Measurements from ENCODE around the gene SUMO4. TPM values are rescaled to one million over a fixed set of nuclear protein-coding genes. Genes with fewer than 3 reads are reported as not detected.

SUMO4 gene
- total and polyA plus RNA-seq, 12 donors: 0.06 to 0.68 (median 0.37) TPM; not detected in 1

GRCh38 chr6:149405823-149406765 lies 6.0 kb downstream of the SUMO4 start:
- ATAC-seq: no peak

GRCh38 chr6:149409617-149410016 lies 9.6 kb downstream of the SUMO4 start:
- Histone ChIP-seq H3K4me3 (no peak overlapping the region), H3K4me1 (peaks cover 0 to 31% (median 6%) of the 10 kb centered on the region in 9 donors), H3K27me3 (no peaks in the 10 kb centered on the region), H3K27ac (peak overlapping the region in 6 of 10 donors; percentile 2 to 54 (median 38)), H3K9me3 (no peaks in the 10 kb centered on the region), H3K36me3 (peaks cover 0 to 57% (median 7%) of the 10 kb centered on the region in 9 donors)
- 67 to 81% methylated on average over 3 of the region's 3 CpGs for WGBS, 2 donors
- TF ChIP-seq CTCF (IDR thresholded peaks at IDR 0.05): no peak
- no peak for DNase-seq
- intact Hi-C loops (cut with DNase I): loop anchor here in 4 of 10 donors (2.0 to 10.0 kb wide), 4 partner anchors 91 to 215 kb away; partner anchors contain the start of gene TAB2 (in 3 of the 4)
- peak in 7 of 8 donors; percentile 68 to 87 (median 77) for ATAC-seq

More at GRCh38 chr6:149405823-149406765, 6.0 kb downstream of the SUMO4 start:
- intact Hi-C loops (cut with DNase I): loop anchor here in 2 of 10 donors (10.0 kb wide), 1 partner anchor 91 kb away; the partner anchor contains the start of gene TAB2 (in 2 of the 2)
- Histone ChIP-seq H3K4me1 (peaks cover 0 to 20% (median 6%) of the 10 kb centered on the region in 9 donors), H3K9me3 (no peaks in the 10 kb centered on the region), H3K4me3 (no peak overlapping the region), H3K36me3 (peaks cover 0 to 83% (median 9%) of the 10 kb centered on the region in 9 donors), H3K27ac (peak overlapping the region in 1 of 10 donors; percentile 3), H3K27me3 (no peaks in the 10 kb centered on the region)
- DNase-seq: no peak
- TF ChIP-seq CTCF (IDR thresholded peaks at IDR 0.05): no peak
- WGBS, 2 donors: 82 to 83% methylated on average over 5 of the region's 5 CpGs

- peak in 7 of 8 donors; percentile 12 to 84 (median 74) for ATAC-seq
These were observed 10.5 kb downstream of the SUMO4 start for GRCh38 chr6:149410557-149410956.

More at GRCh38 chr6:149410557-149410956, 10.5 kb downstream of the SUMO4 start:
- Histone ChIP-seq H3K36me3 (peaks cover 0 to 47% (median 7%) of the 10 kb centered on the region in 9 donors), H3K4me3 (no peak overlapping the region), H3K4me1 (peaks cover 0 to 31% (median 6%) of the 10 kb centered on the region in 9 donors), H3K9me3 (no peaks in the 10 kb centered on the region), H3K27me3 (no peaks in the 10 kb centered on the region), H3K27ac (peak overlapping the region in 5 of 10 donors; percentile 2 to 54 (median 13))
- no peak for DNase-seq
- intact Hi-C loops (cut with DNase I): loop anchor here in 2 of 10 donors (2.0 to 10.0 kb wide), 3 partner anchors 92 to 216 kb away; partner anchors contain the start of gene TAB2 (in 1 of the 2)
- TF ChIP-seq CTCF (IDR thresholded peaks at IDR 0.05): no peak
